NCI-H524 (cell line): ENCODE data around the gene PHF21A.
"Not testable (repeated sequence)": the region's sequence is repeated elsewhere in the genome, so short reads cannot be mapped to it uniquely, and the experiment has no call there.

Experiments
- DNase-seq, 2 experiments: peaks; one replicate each; lab custom pipeline; 2025; lab: John Stamatoyannopoulos, UW

PHF21A gene

GRCh38 chr11:46120346-46121300 lies 631 bp downstream of the PHF21A start:
- DNase-seq, result peak; percentile 83 to 85

- peak; percentile 22 to 63 for DNase-seq
These were observed 1.7 kb downstream of the PHF21A start for GRCh38 chr11:46119352-46120216.

- DNase-seq, result no peak
These were observed 2.4 kb downstream of the PHF21A start for GRCh38 chr11:46118702-46119351.

GRCh38 chr11:46117842-46118241 lies 3.4 kb downstream of the PHF21A start:
- no peak for DNase-seq

GRCh38 chr11:46116712-46117037 lies 4.6 kb downstream of the PHF21A start:
- not testable (repeated sequence) for DNase-seq

GRCh38 chr11:46116007-46116711 lies 5.1 kb downstream of the PHF21A start:
- DNase-seq, result no peak

- no peak for DNase-seq
These were observed 6.3 kb downstream of the PHF21A start for GRCh38 chr11:46114961-46115360.

GRCh38 chr11:46114378-46114777 lies 6.9 kb downstream of the PHF21A start:
- DNase-seq, result no peak

- DNase-seq, result peak; percentile 22 to 72
These were observed 8.2 kb downstream of the PHF21A start for GRCh38 chr11:46112961-46113607.

GRCh38 chr11:46108751-46109150 lies 12.5 kb downstream of the PHF21A start:
- DNase-seq, result no peak

- DNase-seq, result no peak
These were observed 13.5 kb downstream of the PHF21A start for GRCh38 chr11:46107780-46108179.

GRCh38 chr11:46107408-46107718 lies 13.9 kb downstream of the PHF21A start:
- DNase-seq, result no peak

- peak in 1 of 2 experiments; percentile 23 for DNase-seq
These were observed 14.5 kb downstream of the PHF21A start for GRCh38 chr11:46106530-46107407.

GRCh38 chr11:46105926-46106325 lies 15.3 kb downstream of the PHF21A start:
- DNase-seq, result no peak

GRCh38 chr11:46105134-46105628 lies 16.1 kb downstream of the PHF21A start:
- DNase-seq, result no peak

- no peak for DNase-seq
These were observed 18.4 kb downstream of the PHF21A start for GRCh38 chr11:46102843-46103242.

- no peak for DNase-seq
These were observed 20.6 kb downstream of the PHF21A start for GRCh38 chr11:46100670-46101069.

GRCh38 chr11:46099963-46100316 lies 21.3 kb downstream of the PHF21A start:
- no peak for DNase-seq

- DNase-seq, result no peak
These were observed 30.9 kb downstream of the PHF21A start for GRCh38 chr11:46090375-46090774.

GRCh38 chr11:46079662-46080061 lies 41.6 kb downstream of the PHF21A start:
- DNase-seq, result no peak
